Osteoblast (primary cell): ENCODE data around the gene CD302. TPM values are rescaled to one million over a fixed set of nuclear protein-coding genes. Genes with fewer than 3 reads are reported as not detected.
"Not testable (repeated sequence)": the region's sequence is repeated elsewhere in the genome, so short reads cannot be mapped to it uniquely, and the experiment has no call there.

Source experiments
- DNase-seq: peaks from one replicate; pipeline ENCODE4 v3.0.0; 2011; ENCODE audit warnings: low spot score, mixed read lengths; ENCODE audit not compliant: insufficient read length; ENCODE audit errors: missing footprints
- H2AFZ ChIP-seq: 2 replicates; pipeline ENCODE4 v1.6.0; 2011; ENCODE audit warnings: mild to moderate bottlenecking, low read length
- H3K27ac ChIP-seq: 2 replicates; pipeline ENCODE4 v1.5.1; 2011; ENCODE audit warnings: mild to moderate bottlenecking, low read depth, low read length, moderate library complexity
- H3K27me3 ChIP-seq: 2 replicates; pipeline ENCODE4 v1.6.0; 2012; ENCODE audit warnings: mild to moderate bottlenecking, control low read depth, inconsistent platforms, low read length, moderate library complexity; ENCODE audit not compliant: insufficient read depth
- H3K36me3 ChIP-seq: 2 replicates; pipeline ENCODE4 v1.5.1; 2011; ENCODE audit warnings: mild to moderate bottlenecking, low read length, control low read depth, moderate library complexity; ENCODE audit not compliant: insufficient read depth
- H3K4me1 ChIP-seq: 2 replicates; pipeline ENCODE4 v1.5.1; 2011; ENCODE audit warnings: mild to moderate bottlenecking, low read length, control low read depth, moderate library complexity; ENCODE audit not compliant: insufficient read depth
- H3K4me2 ChIP-seq: 2 replicates; pipeline ENCODE4 v1.6.0; 2011; ENCODE audit warnings: mild to moderate bottlenecking, low read length; ENCODE audit not compliant: insufficient read depth
- H3K4me3 ChIP-seq: fragments of 200-600 bp; sonication (generic); 3 replicates; pipeline ENCODE4 v1.5.1; 2012; ENCODE audit warnings: mild to moderate bottlenecking, low read length, inconsistent platforms; ENCODE audit not compliant: insufficient read depth
- H3K79me2 ChIP-seq: 2 replicates; pipeline ENCODE4 v1.6.0; 2012; ENCODE audit warnings: mild to moderate bottlenecking, low read length, control low read depth, inconsistent platforms; ENCODE audit not compliant: insufficient read depth
- H3K9me3 ChIP-seq: 2 replicates; pipeline ENCODE4 v1.5.1; 2011; ENCODE audit warnings: low read depth, low read length, control low read depth
- H4K20me1 ChIP-seq: 2 replicates; pipeline ENCODE4 v1.6.0; 2012; ENCODE audit warnings: mild to moderate bottlenecking, low read length, control low read depth; ENCODE audit not compliant: insufficient read depth
- CTCF ChIP-seq: IDR thresholded peaks from 2 replicates; pipeline ENCODE4 v1.5.1; 2011; ENCODE audit warnings: mild to moderate bottlenecking, low read depth, low read length, moderate library complexity; ENCODE audit errors: extremely low read depth
- total RNA-seq: library from RNA; depleted of rRNA; stranded (reverse); fragments of >200 nt; gene quantifications from 2 replicates; pipeline ENCODE4 v1.2.3, GENCODE V29; 2012

CD302 gene
- total RNA-seq, 1 donor, result 14.5 TPM

GRCh38 chr2:159788253-159788652 lies 9.8 kb downstream of the CD302 start:
- Histone ChIP-seq H3K79me2 (no peaks in the 10 kb centered on the region), H3K36me3 (no peaks in the 10 kb centered on the region), H3K27me3 (no peaks in the 10 kb centered on the region), H3K4me2 (no peak overlapping the region), H4K20me1 (no peaks in the 10 kb centered on the region), H3K4me3 (no peak overlapping the region), H2AFZ (no peak overlapping the region), H3K27ac (no peak overlapping the region), H3K4me1 (no peaks in the 10 kb centered on the region), H3K9me3 (no peaks in the 10 kb centered on the region)
- no peak for DNase-seq
- no peak for TF ChIP-seq CTCF

- not testable (repeated sequence) for H3K4me1 ChIP-seq, H3K4me2 ChIP-seq, H3K9me3 ChIP-seq, H3K27ac ChIP-seq, DNase-seq, H3K36me3 ChIP-seq, H4K20me1 ChIP-seq, H2AFZ ChIP-seq, H3K4me3 ChIP-seq, H3K79me2 ChIP-seq, H3K27me3 ChIP-seq
These were observed 10.4 kb downstream of the CD302 start for GRCh38 chr2:159787647-159788046.

GRCh38 chr2:159786938-159787337 lies 11.1 kb downstream of the CD302 start:
- Histone ChIP-seq H3K4me1 (no peaks in the 10 kb centered on the region), H2AFZ (no peak overlapping the region), H3K79me2 (no peaks in the 10 kb centered on the region), H3K27me3 (no peaks in the 10 kb centered on the region), H4K20me1 (no peaks in the 10 kb centered on the region), H3K36me3 (no peaks in the 10 kb centered on the region), H3K4me3 (no peak overlapping the region), H3K4me2 (no peak overlapping the region), H3K27ac (no peak overlapping the region), H3K9me3 (no peaks in the 10 kb centered on the region)
- no peak for TF ChIP-seq CTCF
- DNase-seq, result no peak

GRCh38 chr2:159785195-159785594 lies 12.8 kb downstream of the CD302 start:
- no peak for TF ChIP-seq CTCF
- Histone ChIP-seq H3K4me3 (no peak overlapping the region), H3K79me2 (no peaks in the 10 kb centered on the region), H3K36me3 (no peaks in the 10 kb centered on the region), H2AFZ (no peak overlapping the region), H4K20me1 (no peaks in the 10 kb centered on the region), H3K4me1 (no peaks in the 10 kb centered on the region), H3K9me3 (no peaks in the 10 kb centered on the region), H3K27me3 (no peaks in the 10 kb centered on the region), H3K27ac (no peak overlapping the region), H3K4me2 (no peak overlapping the region)
- DNase-seq, result no peak

GRCh38 chr2:159784744-159785143 lies 13.3 kb downstream of the CD302 start:
- not testable (repeated sequence) for H3K36me3 ChIP-seq, H3K79me2 ChIP-seq, H3K27me3 ChIP-seq, H3K4me1 ChIP-seq, H2AFZ ChIP-seq, H3K27ac ChIP-seq, H3K4me2 ChIP-seq, DNase-seq, H4K20me1 ChIP-seq, H3K4me3 ChIP-seq, H3K9me3 ChIP-seq
